ENCODE measurements around the gene EEF1A1.
"Not testable (repeated sequence)": the region's sequence is repeated elsewhere in the genome, so short reads cannot be mapped to it uniquely, and the experiment has no call there.

- not testable (repeated sequence) for TF ChIP-seq EZH2 (IDR thresholded peaks at IDR 0.05; ENCODE audit: insufficient read depth, poor library complexity, severe bottlenecking); EZH2phosphoT487 (IDR thresholded peaks at IDR 0.05; ENCODE audit: insufficient read depth, low read depth)
These were observed 45.6 kb upstream of the EEF1A1 start for GRCh38 chr6:73566486-73566871.
